HG02798 (cell line): ENCODE results near the gene SCARB1.

Experiments
- ATAC-seq: cut with Tn5 transposase; IDR thresholded peaks from one replicate; pipeline ENCODE4 v1.9.1; 2021; ENCODE audit warnings: mild to moderate bottlenecking; ENCODE audit not compliant: unreplicated experiment, poor library complexity

SCARB1 gene

GRCh38 chr12:124847113-124848074 lies 16.3 kb downstream of the SCARB1 start:
- ATAC-seq = no peak

GRCh38 chr12:124844411-124845397 lies 19.0 kb downstream of the SCARB1 start:
- no peak for ATAC-seq

- no peak for ATAC-seq
Measured at GRCh38 chr12:124842800-124843510, 20.7 kb downstream of the SCARB1 start.

GRCh38 chr12:124842073-124842749 lies 21.5 kb downstream of the SCARB1 start:
- no peak for ATAC-seq

GRCh38 chr12:124841558-124841945 lies 22.1 kb downstream of the SCARB1 start:
- no peak for ATAC-seq

GRCh38 chr12:124837958-124838803 lies 25.5 kb downstream of the SCARB1 start:
- no peak for ATAC-seq

GRCh38 chr12:124837249-124837897 lies 26.3 kb downstream of the SCARB1 start:
- ATAC-seq = no peak

GRCh38 chr12:124836759-124837158 lies 26.9 kb downstream of the SCARB1 start:
- ATAC-seq = no peak

GRCh38 chr12:124835656-124836410 lies 27.8 kb downstream of the SCARB1 start:
- no peak for ATAC-seq

GRCh38 chr12:124834822-124835221 lies 28.8 kb downstream of the SCARB1 start:
- ATAC-seq = no peak

- no peak for ATAC-seq
Measured at GRCh38 chr12:124833693-124834122, 30.0 kb downstream of the SCARB1 start.

- no peak for ATAC-seq
Measured at GRCh38 chr12:124832856-124833255, 30.8 kb downstream of the SCARB1 start.

- ATAC-seq = no peak
Measured at GRCh38 chr12:124831590-124831989, 32.1 kb downstream of the SCARB1 start.

- no peak for ATAC-seq
Measured at GRCh38 chr12:124830306-124830705, 33.4 kb downstream of the SCARB1 start.

GRCh38 chr12:124829708-124830304 lies 33.9 kb downstream of the SCARB1 start:
- no peak for ATAC-seq

GRCh38 chr12:124829008-124829707 lies 34.5 kb downstream of the SCARB1 start:
- no peak for ATAC-seq
